ENCODE measurements around the gene ACSM4.

ACSM4 gene

GRCh38 chr12:7297865-7298264 is 6.0 kb upstream of the ACSM4 start:
- Histone ChIP-seq H4K20me1 (ENCODE audit: insufficient read depth, low read length) (no peaks in the 10 kb centered on the region), H3K9ac (ENCODE audit: low read length) (no peak overlapping the region), H3K79me2 (ENCODE audit: low read length) (no peaks in the 10 kb centered on the region), H3K9me3 (ENCODE audit: insufficient read depth, low read length) (no peaks in the 10 kb centered on the region), H2AFZ (ENCODE audit: low read depth, low read length) (no peak overlapping the region), H3K4me1 (ENCODE audit: low read length) (no peaks in the 10 kb centered on the region), H3K36me3 (replicated peaks; ENCODE audit: low read depth, low read length) (no peaks in the 10 kb centered on the region), H3K4me2 (ENCODE audit: low read length) (no peak overlapping the region), H3K4me3 (ENCODE audit: low read length) (no peak overlapping the region), H3K27me3 (ENCODE audit: low read depth, low read length) (no peaks in the 10 kb centered on the region; the same call in 1 of the 2 replicates), H3K27ac (ENCODE audit: low read length) (no peak overlapping the region)
- TF ChIP-seq EZH2phosphoT487 (IDR thresholded peaks at IDR 0.05; ENCODE audit: low read depth) (no peak), CTCF (IDR thresholded peaks at IDR 0.05; ENCODE audit: low read depth, low read length) (no peak)

DNA sequence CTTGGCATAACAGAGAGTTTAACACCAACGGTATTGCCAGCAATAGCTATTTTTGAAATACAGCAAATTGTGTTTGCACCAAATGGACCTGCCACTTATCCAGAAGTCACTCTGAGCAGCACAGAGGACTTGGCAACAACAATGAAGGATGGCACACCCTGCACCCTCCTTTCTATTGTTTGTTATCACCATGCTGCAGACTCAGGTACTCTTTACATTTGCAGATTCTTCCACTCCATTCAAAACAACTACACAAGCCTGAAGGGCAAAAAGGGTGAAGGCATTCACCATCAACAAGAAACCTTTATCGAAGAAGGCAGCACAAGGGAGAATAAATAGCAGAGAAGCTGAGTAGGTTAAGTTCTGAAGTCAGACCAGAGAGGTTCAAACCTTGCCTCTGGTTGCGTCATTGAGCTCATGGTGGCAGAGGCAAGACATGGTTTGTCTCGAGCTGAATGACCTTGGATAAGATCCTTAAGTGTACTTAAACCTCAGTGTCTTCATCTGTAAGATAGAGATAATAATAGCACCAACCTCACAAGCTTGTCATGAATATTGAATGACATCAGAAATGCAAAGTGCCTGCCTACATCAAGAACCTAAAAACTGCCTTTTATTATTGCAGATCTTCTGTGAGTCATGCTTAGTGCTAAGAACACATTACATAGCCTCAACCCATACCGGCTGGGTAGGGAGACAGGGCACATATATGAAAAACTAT is 1.4 kb upstream of the ACSM4 start:
- H3K27me3 ChIP-seq (ENCODE audit: low read depth, low read length) = peaks cover 9% of the 10 kb centered on the region; the same call in 1 of the 2 replicates
- no peak overlapping the region for H3K4me3 ChIP-seq (ENCODE audit: low read length)
- H3K4me1 ChIP-seq (ENCODE audit: low read length) = no peaks in the 10 kb centered on the region
- TF ChIP-seq EZH2phosphoT487 (IDR thresholded peaks at IDR 0.05; ENCODE audit: low read depth) (no peak), CTCF (IDR thresholded peaks at IDR 0.05; ENCODE audit: low read depth, low read length) (no peak)
- H3K36me3 ChIP-seq (replicated peaks; ENCODE audit: low read depth, low read length) = no peaks in the 10 kb centered on the region
- no peaks in the 10 kb centered on the region for H4K20me1 ChIP-seq (ENCODE audit: insufficient read depth, low read length)
- H2AFZ ChIP-seq (ENCODE audit: low read depth, low read length) = no peak overlapping the region
- no peak overlapping the region for H3K27ac ChIP-seq (ENCODE audit: low read length)
- H3K79me2 ChIP-seq (ENCODE audit: low read length) = no peaks in the 10 kb centered on the region
- no peak overlapping the region for H3K9ac ChIP-seq (ENCODE audit: low read length)
- H3K4me2 ChIP-seq (ENCODE audit: low read length) = no peak overlapping the region
- no peaks in the 10 kb centered on the region for H3K9me3 ChIP-seq (ENCODE audit: insufficient read depth, low read length)

DNA sequence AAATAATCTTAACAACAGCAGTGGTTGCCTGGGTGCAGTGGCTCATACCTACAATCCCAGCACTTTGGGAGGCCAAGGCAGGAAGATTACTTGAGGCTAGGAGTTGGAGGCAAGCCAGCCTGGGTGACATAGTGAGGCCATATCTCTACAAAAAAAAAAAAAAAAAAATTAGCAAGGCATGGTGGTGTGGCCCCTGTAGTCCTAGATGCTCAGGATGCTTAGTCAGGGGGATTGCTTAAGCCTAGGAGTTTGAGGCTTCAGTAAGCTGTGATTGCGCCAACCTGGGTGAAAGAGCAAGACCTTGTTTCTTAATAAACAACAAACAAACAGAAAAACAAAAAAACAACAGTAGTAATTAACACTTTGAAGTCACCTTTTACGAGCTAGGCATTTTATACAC is 642 bp upstream of the ACSM4 start:
- Histone ChIP-seq H2AFZ (ENCODE audit: low read depth, low read length) (no peak overlapping the region), H3K4me1 (ENCODE audit: low read length) (no peaks in the 10 kb centered on the region), H3K36me3 (replicated peaks; ENCODE audit: low read depth, low read length) (no peaks in the 10 kb centered on the region), H4K20me1 (ENCODE audit: insufficient read depth, low read length) (no peaks in the 10 kb centered on the region), H3K4me3 (ENCODE audit: low read length) (no peak overlapping the region), H3K9ac (ENCODE audit: low read length) (no peak overlapping the region), H3K79me2 (ENCODE audit: low read length) (no peaks in the 10 kb centered on the region), H3K27ac (ENCODE audit: low read length) (no peak overlapping the region), H3K27me3 (ENCODE audit: low read depth, low read length) (peaks cover 9% of the 10 kb centered on the region; the same call in 1 of the 2 replicates), H3K4me2 (ENCODE audit: low read length) (no peak overlapping the region), H3K9me3 (ENCODE audit: insufficient read depth, low read length) (no peaks in the 10 kb centered on the region)
- TF ChIP-seq EZH2phosphoT487 (IDR thresholded peaks at IDR 0.05; ENCODE audit: low read depth) = no peak
- no peak for TF ChIP-seq CTCF (IDR thresholded peaks at IDR 0.05; ENCODE audit: low read depth, low read length)

DNA sequence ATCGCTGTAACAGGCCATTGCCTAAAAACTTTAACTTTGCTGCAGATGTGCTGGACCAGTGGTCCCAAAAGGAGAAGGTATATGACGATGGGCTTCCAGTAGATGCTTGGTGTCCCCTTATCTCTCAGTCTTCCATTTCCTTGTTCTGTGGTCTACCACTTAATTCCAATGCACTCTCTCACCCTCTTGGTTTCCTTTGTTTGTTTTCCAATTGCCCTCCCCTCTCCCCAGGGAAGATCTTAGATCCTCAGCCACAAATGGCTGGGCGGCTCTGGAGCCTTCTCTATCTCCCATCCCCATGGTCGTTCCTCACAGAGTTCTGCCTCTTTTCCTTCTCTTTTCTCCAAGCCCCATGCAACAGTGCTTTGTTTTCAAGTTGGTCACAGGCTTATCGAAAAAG is 584 bp downstream of the ACSM4 start:
- no peaks in the 10 kb centered on the region for H3K79me2 ChIP-seq (ENCODE audit: low read length)
- H2AFZ ChIP-seq (ENCODE audit: low read depth, low read length) = no peak overlapping the region
- H3K27me3 ChIP-seq (ENCODE audit: low read depth, low read length) = peaks cover 9% of the 10 kb centered on the region; the same call in 1 of the 2 replicates
- H3K4me2 ChIP-seq (ENCODE audit: low read length) = no peak overlapping the region
- H3K9ac ChIP-seq (ENCODE audit: low read length) = no peak overlapping the region
- H3K36me3 ChIP-seq (replicated peaks; ENCODE audit: low read depth, low read length) = no peaks in the 10 kb centered on the region
- H3K9me3 ChIP-seq (ENCODE audit: insufficient read depth, low read length) = no peaks in the 10 kb centered on the region
- H3K27ac ChIP-seq (ENCODE audit: low read length) = no peak overlapping the region
- no peaks in the 10 kb centered on the region for H3K4me1 ChIP-seq (ENCODE audit: low read length)
- no peak for TF ChIP-seq CTCF (IDR thresholded peaks at IDR 0.05; ENCODE audit: low read depth, low read length)
- TF ChIP-seq EZH2phosphoT487 (IDR thresholded peaks at IDR 0.05; ENCODE audit: low read depth) = no peak
- H3K4me3 ChIP-seq (ENCODE audit: low read length) = no peak overlapping the region
- no peaks in the 10 kb centered on the region for H4K20me1 ChIP-seq (ENCODE audit: insufficient read depth, low read length)
